A549 (cell line): Measurements from ENCODE around the gene ORC3.

Experiments used
- BHLHE40 ChIP-seq: IDR thresholded peaks from 2 replicates; pipeline ENCODE4 v1.6.1; 2012; ENCODE audit warnings: low read depth, low read length, inconsistent platforms
- CTCF ChIP-seq: fragments of >200 bp; sonication (Bioruptor Twin); formaldehyde crosslinking; IDR thresholded peaks from 3 replicates; pipeline ENCODE4 v1.5.1; 2016
- EP300 ChIP-seq, 2 experiments: fragments of >200 bp; sonication (Bioruptor Twin); formaldehyde crosslinking; IDR thresholded peaks; 2 replicates in 1 of 2; 3 replicates in 1 of 2; pipeline ENCODE4 v1.6.1; 2016 to 2017
- MAFK ChIP-seq: fragments of 450-650 bp; IDR thresholded peaks from 2 replicates; pipeline ENCODE4 v1.6.1; 2014; ENCODE audit not compliant: partially characterized antibody
- MYC ChIP-seq: IDR thresholded peaks from 2 replicates; pipeline ENCODE4 v1.6.1; 2012; ENCODE audit warnings: mild to moderate bottlenecking, inconsistent platforms, low read length, improper control_type of control experiment, borderline replicate concordance
- POLR2A ChIP-seq: IDR thresholded peaks from 2 replicates; pipeline ENCODE4 v1.6.1; 2012; ENCODE audit warnings: mild to moderate bottlenecking, low read length
- POLR2AphosphoS2 ChIP-seq: conservative IDR thresholded peaks from 2 replicates; pipeline ENCODE4 v1.6.1; 2012; ENCODE audit warnings: low read length, improper control_type of control experiment, inconsistent platforms
- SMC3 ChIP-seq: fragments of >200 bp; sonication (Bioruptor Twin); formaldehyde crosslinking; IDR thresholded peaks from 3 replicates; pipeline ENCODE4 v1.6.1; 2018; ENCODE audit warnings: inconsistent platforms
- SREBF2 ChIP-seq: fragments of 450-650 bp; IDR thresholded peaks from 2 replicates; pipeline ENCODE4 v1.6.1; 2014; ENCODE audit warnings: mild to moderate bottlenecking, moderate library complexity
- USF2 ChIP-seq: fragments of 450-650 bp; IDR thresholded peaks from 2 replicates; pipeline ENCODE4 v1.6.1; 2014; ENCODE audit warnings: antibody characterized with exemption
- TF ChIP-seq, protein P1 (sequence below): fragments of 250-450 bp; sonication (Bioruptor Pico); IDR thresholded peaks from 2 replicates; pipeline ENCODE4 v1.5.0; 2021; ENCODE audit warnings: mild to moderate bottlenecking, moderate library complexity, borderline replicate concordance
- TF ChIP-seq, protein P2 (sequence below): fragments of >200 bp; sonication (Bioruptor Twin); formaldehyde crosslinking; IDR thresholded peaks from 3 replicates; pipeline ENCODE4 v1.6.1; 2016

DNA sequence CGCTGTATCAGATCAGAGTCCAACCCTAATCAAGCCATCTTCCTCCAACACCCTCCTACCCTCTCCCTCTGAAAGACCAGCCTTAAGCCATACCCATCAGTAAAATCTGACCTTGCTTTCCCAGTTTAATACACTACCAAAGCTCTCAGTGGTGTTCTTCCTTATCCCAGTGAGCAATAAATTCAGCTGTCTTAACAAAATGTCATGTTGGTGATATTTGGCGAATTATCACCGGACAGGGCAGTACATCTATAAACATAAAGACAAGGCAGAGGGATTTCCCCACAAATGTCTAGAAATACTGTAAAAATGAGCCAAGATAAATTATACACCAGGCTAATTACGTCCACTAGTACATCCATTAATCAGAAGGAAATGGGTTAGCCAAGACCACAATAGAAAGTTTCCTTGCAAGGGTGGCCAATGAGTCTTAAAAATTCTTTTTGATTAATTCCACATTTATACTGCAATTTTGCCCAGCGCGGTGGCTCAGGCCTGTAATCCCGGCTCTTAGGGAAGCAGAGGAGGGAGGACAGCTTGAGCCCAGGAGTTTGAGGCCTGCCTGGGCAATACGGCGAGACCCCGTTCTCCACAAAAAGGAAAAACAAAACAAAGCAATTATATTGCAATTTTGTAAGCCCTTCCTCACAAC is 1.1 kb upstream of the ORC3 start:
- TF ChIP-seq USF2: no peak
- TF ChIP-seq POLR2AphosphoS2: no peak
- TF ChIP-seq POLR2A: no peak
- no peak for TF ChIP-seq CTCF
- TF ChIP-seq MAFK: no peak
- no peak for TF ChIP-seq SREBF2
- no peak for TF ChIP-seq EP300 (IDR thresholded peaks at IDR 0.05)
- TF ChIP-seq BHLHE40: no peak
- TF ChIP-seq, protein P1, sequence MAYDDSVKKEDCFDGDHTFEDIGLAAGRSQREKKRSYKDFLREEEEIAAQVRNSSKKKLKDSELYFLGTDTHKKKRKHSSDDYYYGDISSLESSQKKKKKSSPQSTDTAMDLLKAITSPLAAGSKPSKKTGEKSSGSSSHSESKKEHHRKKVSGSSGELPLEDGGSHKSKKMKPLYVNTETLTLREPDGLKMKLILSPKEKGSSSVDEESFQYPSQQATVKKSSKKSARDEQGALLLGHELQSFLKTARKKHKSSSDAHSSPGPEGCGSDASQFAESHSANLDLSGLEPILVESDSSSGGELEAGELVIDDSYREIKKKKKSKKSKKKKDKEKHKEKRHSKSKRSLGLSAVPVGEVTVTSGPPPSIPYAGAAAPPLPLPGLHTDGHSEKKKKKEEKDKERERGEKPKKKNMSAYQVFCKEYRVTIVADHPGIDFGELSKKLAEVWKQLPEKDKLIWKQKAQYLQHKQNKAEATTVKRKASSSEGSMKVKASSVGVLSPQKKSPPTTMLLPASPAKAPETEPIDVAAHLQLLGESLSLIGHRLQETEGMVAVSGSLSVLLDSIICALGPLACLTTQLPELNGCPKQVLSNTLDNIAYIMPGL (CRISPR knock-in tag): no peak
- TF ChIP-seq MYC: no peak
- TF ChIP-seq, protein P2, sequence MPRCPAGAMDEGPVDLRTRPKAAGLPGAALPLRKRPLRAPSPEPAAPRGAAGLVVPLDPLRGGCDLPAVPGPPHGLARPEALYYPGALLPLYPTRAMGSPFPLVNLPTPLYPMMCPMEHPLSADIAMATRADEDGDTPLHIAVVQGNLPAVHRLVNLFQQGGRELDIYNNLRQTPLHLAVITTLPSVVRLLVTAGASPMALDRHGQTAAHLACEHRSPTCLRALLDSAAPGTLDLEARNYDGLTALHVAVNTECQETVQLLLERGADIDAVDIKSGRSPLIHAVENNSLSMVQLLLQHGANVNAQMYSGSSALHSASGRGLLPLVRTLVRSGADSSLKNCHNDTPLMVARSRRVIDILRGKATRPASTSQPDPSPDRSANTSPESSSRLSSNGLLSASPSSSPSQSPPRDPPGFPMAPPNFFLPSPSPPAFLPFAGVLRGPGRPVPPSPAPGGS: no peak
- no peak for TF ChIP-seq SMC3
